NCI-H1694 treated with DMSO at 0.1 percent for 48 hours (cell line): ENCODE measurements around the gene SLC2A9.

Experiments
- DNase-seq: peaks from one replicate; lab custom pipeline; 2025; lab: John Stamatoyannopoulos, UW

Gene SLC2A9

DNA sequence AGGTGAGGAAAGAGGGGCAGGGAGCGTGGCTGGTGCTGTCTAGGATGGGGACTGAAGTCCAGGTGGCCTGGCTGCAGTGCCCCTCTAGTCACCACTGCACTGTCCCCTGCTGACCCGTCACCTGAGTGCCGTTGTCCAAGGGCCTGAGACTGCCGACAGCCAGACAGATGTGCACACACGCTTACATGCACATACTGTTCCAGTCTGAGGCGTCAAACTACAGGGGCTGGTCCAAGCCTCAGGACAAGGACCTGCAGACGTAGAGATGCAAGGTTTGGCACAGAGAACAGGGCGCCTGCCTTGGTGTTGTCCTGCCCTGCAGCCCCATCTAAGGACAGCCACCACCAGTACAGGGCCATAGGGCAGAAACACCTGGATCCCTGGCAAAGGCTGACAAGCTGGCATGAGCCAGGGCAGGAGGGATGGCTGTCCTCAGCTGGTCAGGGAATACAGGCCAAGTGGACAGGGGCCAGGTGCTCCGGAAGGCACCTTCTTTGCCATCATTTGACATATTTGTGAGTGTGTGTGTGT, 1.7 kb downstream of the SLC2A9 start:
- no peak for DNase-seq

DNA sequence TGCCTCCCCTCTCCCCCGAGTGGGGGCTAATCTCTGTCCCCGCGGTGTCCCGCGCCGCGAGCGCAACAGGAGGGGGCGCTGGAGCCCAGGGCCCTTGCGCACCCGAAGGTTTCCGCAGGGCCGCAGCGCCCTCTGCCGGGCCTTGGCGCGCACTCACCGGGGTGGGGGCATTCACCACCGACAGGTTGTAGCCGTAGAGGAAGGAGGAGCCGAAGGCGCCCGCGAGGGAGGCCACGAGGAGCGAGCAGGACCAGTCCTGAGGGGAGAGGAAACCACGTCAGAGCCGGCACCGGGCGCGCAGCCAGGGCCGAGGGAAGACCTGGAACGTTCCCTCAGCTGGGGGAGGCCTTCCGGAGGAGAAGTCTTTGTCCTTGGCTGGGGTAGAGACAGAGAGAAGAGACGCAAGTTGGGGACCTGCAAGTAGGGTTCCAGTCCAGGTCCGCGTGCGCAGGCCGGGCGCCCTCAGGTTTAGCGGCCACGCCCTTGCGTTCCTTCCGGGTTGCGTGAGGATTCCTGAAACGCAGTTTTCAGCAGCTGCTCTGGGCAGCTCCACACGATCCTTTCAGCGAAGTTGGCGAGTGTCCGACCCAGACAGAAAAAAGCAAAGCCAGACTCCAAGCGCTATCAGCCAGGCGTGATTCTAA, 2.4 kb downstream of the SLC2A9 start:
- peak; percentile 26 for DNase-seq

DNA sequence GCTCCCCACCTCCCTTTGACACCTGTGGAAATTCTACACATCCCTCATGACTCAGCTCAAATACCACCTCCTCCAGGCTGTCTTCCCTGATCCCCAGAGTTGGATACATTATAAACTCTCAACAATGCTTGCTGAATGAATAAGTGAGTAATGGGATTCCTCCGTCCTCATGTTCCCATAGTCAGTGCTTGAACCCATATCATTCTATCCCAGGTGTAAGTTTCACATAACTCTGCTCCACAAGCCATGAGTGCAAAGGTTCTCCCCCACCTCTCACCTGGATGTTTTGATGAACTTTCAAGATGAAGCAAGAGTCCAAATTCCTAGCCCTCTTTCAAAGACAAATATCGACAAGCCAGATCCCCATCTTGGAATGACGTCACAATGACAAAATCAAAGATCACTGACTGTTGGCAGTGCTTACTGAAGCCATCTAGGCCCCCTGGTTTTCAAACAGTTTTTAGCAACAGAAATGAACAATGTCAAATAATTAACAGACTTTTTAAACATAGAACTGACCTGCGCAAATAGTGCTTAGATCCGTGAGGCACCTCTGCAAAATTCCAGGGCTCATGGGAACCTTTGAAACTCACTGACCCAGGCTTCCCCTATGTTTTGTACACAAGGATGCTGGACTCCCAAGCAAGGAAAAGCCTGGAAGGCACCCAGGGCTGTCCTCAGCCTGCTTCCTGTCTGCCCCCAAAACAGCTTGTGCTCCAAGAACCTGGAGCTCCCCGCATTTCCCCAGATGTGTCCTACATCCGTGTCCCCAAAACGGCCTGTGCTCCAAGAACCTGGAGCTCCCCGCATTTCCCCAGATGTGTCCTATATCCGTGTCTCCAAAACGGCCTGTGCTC, 4.0 kb downstream of the SLC2A9 start:
- DNase-seq = no peak

DNA sequence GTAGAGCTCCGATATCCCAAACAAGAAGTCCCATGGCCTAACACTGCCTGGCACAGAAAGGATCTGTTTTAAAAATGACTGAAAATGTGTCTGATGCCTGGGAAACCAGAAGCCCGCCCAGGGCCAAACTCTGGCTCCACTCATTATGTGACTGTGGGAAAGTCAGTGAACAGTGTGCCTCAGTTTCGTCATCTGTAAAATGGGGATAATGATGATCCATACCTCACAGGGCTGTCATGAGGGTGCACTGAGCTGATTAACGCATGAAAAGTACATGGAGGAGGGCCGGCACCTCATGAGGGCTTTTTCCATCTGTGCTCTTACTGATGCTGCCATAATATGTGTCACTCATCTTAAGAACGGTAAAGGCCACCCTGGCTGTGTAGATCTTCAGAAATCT, 5.1 kb downstream of the SLC2A9 start:
- DNase-seq = no peak

DNA sequence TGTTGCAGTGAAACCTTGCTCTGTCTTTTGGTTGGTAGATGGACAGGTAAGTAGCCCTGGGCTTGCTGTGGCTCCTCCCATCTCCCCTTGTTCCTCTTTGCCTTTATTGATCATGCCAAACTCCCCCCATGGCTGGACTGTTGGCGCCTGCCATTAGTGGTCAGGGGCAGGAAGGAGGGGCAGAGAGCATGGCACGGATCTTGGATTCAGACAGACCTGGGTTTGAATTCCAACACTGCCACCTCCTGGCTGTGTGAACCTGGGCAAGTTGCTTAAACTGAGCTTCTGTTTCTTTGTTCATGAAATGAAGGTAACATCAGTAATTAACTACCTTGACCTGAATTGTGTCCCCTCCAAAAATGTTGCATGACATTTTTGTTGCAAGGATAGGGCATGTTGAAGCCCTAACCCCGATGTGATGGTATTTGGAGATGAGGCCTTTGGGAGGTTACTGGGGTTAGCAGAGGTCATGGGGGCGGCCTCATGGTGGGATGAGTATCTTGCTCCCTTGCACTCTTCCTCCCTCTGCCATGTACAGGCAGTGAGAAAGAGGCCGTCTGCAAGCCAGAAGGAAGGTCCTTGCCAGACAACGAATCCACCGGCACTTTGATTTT, 6.0 kb downstream of the SLC2A9 start:
- peak; percentile 44 for DNase-seq

DNA sequence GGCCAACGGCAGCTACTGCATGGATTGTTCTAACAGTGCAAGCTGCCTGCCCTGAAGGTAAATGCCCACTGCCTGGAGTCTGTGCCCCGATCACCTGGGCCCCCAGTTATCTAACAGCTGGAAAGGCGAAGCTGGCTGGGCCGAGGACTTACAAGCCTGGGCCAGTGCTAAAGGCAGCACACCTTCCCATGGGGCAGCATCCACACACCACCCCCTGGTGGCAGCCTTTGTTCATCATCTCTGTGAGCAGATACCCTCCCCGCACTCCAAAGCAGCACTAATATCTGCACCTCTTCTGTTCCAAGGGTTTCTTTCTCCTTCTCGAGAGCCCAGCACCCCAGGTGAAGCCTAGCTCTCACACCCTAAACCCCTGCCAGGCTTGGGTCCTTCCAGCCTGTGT, 7.6 kb downstream of the SLC2A9 start:
- peak; percentile 20 for DNase-seq

DNA sequence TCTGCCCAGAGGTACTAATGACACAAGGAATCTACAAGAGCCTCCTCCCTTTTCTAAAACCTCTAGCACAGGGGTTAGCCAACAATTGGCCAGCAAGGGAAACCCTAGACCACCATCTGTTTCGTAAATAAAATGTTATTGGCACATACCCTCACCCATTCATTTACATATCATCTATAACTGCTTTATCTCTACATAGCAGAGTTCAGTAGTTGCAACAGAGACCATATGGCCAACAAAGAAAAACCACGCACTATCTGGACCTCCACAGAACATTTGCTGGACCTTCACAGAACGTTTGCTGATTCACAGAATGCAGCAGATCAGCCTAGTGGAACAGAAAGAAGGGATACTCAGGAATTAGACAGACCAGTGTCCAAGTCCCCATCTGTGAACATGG, 9.4 kb downstream of the SLC2A9 start:
- DNase-seq = no peak

DNA sequence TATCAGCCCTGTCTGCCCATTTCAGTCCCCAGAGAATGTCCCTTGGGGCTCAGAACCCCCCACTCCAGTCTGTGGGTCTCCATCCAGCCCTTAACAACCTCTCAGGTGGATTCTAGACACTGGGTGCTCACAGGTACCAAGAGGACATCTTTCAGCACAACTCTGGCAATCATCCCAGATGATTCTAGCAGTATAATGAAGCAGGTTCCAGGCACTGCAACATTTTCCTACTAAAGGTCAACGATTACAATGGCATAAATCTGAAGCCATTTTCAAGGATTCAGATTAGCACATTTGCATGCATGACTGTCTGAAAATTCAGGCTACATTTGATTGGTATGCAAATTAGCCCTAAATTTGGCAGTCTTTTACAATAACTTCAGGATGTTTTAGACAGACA, 10.0 kb downstream of the SLC2A9 start:
- no peak for DNase-seq

DNA sequence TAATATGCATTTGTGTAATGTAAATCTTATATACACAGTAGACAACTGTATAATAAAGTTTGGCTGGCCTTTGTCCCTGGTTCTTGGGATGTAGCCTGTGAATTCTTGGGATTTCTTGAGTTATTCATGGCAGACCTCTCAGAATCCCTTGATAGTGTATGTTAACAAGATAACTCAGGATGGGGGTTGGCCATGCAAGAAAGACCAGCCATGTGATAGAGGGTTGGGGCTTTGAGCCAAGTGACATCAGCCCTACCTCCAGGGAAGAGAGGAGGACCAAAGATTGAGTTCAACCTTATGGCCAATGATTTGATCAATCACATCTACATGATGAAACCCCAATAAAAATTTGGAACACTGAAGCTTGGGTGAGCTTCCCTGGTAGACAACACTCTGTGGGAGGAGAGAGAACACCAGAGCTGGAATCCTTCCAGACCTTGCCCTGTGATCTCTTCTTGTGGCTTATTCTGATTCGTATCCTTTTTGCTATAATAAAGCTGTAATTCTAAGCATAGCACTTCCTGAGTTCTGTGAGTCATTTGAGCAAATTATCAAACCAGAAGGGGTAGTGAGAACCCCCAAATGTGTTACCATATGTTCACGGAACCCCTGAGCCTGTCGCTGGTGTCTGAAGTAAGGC, 11.3 kb downstream of the SLC2A9 start:
- no peak for DNase-seq

DNA sequence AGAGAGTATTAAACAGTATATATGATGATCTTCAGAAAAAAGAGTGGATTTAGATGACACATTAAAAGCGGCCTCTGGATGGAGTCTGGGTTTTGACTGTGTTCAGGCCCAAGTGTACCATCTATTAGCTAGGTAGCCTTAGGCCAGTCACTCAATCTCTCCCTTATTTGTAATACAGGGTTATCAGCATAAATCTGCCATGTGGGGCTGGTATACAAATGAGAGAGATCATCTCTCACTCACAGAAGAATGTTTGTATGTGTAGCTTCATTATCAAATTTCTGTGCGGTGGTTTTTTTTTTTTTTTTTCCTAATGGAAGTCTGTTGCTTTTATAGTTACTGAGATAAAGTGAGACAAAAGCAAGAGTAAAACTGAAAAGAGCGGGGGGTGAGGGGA, 12.7 kb downstream of the SLC2A9 start:
- no peak for DNase-seq

DNA sequence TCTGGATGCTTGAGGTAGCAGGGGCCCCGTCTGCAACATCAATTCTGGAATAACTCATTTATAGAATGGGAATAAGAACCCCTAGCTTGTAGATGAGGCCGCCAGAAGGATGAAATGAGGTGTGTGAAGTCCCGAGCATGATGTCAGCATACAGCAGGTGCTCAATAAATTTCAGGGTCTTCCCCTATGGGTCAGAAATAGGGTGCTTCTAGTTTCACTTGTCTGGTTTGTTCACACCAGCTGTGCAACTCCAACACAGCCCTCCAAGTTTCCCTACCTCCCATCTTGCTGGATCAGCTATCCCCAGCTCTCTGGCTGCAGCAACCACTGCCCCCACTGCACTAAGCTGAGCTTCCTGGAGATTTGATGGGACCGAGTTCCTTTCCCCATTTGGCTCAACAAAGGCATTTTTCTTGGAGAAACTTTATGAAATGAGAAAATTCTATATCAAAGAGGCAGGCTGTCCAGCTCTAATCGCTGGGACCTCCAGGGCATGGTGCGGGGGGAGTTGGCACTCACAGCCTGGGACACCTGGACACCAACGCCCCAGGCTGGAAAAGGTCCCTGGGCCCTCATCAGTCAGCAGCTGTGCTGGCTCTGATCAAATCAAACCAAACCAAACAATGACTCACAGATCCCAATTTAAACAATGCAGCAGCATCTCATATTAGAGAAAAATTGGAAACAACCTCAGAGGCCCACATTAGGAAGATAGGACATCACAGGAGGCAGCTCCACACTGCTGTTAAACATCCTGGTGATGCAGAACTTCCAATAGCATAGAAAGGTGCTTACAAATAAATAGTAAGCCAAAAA, 13.3 kb downstream of the SLC2A9 start:
- DNase-seq = no peak

DNA sequence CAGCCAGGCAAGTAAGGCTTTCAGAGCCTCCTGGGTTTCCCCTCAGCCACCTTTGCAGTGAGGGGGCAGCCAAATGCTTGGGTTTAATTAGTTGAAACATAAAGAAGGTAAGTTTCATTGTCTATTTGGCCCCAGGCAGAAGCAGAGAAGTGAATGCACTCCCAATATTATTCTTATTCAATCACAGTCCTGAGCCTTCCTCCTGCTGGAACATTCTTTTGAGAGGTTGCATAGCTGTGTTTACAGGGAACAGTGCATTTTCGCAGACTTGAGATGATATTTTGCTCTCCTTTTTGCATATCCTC, 13.9 kb downstream of the SLC2A9 start:
- no peak for DNase-seq

DNA sequence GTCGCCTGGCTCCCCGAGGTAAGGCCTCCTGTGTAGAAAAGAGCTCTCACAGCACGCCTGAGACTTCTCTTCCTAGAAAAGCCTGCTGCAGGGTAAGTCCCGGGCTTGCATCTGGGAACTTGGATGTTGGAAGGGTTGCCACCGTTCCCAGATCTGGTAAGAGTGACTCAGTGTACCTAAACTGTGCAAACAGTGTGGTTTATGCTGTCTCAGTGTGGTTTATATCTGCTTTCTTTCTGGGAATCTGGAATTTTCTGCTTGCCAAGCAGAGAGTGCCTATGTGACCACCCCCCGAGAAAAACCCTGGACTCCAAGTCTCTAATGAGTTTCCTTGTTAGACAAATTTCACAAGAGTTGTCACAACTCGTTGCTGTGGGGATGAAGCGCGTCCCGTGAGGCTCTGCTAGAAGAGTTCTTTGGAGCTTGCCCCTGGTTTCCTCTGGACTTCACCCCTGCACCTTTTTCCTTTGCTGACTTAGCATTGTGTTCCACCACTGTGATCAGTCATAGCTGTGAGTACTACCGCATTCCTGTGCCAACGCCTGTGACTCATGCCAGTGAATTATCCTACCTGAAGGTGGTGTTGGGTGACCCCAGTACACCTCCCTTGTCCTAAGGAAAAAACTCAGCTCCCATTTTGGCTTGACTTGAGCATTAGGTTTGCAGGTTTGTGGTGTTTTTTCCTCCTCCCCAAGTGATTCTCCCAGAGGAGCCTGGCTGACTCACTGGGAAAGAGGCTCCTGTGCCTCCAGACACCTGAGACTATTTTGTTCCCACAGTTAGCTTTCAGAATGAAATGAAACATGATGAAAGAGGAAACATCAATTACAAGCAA, 14.5 kb downstream of the SLC2A9 start:
- no peak for DNase-seq

DNA sequence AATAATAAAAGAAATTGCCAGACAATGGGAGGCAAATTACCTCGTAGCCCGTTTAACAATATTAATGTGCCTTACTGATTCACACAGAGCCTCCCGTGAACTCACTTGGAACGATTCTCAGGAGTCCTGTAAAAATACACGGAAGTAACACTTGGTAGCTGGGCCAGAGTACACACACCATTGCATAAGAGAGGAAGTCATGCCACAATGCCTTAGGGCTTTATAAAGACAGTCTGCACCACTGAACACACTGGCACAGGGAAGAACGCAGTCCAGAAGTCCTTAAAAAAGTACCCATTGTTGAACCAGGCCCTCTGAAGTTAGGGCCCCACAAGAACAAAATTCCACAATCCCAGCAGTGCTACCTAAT, 15.1 kb downstream of the SLC2A9 start:
- DNase-seq = no peak

DNA sequence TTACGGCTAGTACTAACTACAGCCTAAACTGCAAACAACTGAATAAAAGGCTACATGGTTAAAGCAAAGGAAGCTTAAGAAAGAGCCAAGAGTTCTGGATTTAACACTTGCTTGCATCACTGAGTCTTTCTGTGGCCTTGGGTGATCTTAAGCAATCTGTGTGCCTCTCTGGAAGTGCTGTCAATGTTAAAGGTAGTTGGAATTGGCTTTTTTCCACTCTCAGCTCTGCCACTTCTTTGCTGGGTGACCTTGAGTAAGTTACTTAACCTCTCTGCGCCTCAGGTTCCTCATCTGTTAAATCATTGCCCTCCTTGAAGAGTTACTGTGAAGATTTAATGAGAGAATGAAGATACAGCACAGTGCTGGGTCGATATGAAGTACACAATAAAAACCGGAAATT, 15.7 kb downstream of the SLC2A9 start:
- no peak for DNase-seq

DNA sequence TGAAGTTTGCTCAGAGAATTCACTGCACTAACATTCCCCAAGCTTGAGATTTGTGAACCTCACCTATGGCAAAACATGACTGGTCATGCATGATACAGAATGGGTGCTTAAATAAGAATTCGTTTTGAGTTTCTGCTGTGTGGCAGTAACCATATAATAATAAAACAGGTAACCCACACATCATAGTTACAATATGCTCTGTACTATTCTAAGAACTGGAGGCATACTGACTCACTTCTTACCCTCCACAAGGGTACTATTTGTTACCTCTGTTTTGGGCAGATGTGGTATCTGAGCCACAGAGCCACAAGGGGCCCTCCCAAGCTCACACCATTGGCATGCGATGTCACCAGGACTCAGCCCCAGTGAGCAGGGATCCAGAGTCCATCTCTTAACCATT, 17.6 kb downstream of the SLC2A9 start:
- no peak for DNase-seq

DNA sequence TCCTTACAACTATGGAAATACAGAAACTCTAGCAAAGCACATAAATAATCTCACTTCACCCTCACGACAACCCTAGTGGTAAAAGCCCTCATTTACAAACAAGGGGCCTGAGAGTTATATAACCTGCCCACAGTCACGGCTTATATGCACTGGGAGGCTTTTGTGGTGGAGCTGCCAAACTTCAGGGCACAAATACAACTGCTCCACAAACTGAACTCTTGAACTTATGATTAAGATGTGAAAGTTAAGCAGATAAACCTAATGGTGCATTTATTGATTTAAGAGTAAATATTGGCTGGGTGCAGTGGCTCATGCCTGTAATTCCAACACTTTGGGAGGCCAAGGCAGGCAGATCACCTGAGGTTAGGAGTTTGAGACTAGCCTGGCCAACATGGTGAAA, 19.0 kb downstream of the SLC2A9 start:
- DNase-seq = no peak

DNA sequence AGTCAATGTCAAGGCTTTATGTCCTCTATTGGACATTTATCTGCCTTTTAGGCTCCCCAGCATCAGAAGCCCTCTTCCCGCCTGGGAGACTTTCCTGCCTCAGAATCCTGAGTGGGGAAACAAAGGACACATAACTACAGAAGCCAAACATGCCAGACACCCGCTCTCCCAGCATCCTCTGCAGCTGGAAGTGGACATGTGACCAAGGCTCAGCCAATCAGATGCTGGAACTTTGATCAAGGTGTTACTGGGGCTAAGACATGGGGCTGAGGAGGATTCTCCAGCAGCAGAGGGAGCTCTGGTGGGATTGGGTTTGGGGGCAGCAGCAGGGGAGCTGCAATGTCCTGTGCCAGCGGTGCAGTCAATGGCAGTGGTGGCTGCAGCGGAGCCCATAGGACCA, 19.5 kb downstream of the SLC2A9 start:
- no peak for DNase-seq

DNA sequence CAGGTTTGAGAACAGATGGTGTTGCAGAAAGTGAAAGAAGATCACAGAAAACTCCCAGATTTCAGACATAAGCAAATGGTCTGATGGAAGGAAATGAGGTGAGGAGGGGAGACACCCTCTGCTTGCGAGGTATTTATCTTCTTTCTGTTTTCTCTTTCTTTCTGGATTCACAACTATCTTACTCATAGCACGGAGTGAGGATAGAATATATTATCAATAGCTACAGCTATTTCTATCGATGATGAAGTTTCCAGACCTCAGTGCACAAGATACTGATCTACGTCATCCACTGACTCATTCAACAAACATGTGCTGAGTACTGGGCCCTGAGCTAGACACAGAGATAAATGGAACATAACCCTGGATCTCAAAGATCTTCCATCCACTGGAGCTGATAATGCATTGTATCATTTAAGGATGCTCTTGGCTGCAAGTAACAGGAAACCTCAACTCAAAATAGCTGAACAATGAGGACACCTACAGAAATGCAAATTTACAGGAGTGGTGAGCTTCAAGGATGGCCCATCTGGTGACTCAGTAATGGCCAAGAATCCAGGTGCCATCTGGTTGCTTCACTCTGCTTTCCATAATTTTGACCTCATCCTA, 21.2 kb downstream of the SLC2A9 start:
- no peak for DNase-seq

DNA sequence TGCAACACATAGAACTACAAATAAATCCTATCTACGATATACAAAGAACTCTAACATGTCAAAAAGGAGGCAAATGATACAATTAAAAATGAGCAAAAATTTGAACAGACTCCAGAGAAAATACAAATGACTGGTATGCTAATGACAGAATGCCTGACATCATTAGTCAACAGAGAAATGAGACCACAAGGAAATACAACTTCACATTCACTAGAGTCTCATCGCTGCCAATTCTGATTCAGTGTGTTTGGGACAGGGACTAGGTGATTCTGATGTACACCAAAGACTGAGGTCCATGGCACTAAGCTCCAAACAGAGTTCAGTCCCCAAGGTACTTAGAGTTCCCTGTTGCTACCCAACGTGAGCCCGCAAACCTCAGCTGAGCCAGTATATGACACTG, 23.4 kb downstream of the SLC2A9 start:
- DNase-seq = no peak
